HL-60 (cell line): ENCODE data around the gene CLIP4.

Source experiments
- DNase-seq, 2 experiments: peaks; one replicate each; pipeline ENCODE4 v3.0.0-alpha.2; 2010 to 2020; ENCODE audit warnings: low read depth in 1 of 2, low spot score in 1 of 2
- H3K27ac ChIP-seq: fragments of 250-450 bp; sonication (Bioruptor Pico); replicated peaks from 2 replicates; pipeline ENCODE4 v1.5.1; 2020; ENCODE audit warnings: mild to moderate bottlenecking, moderate library complexity
- H3K27me3 ChIP-seq: fragments of 250-450 bp; sonication (Bioruptor Pico); 2 replicates; pipeline ENCODE4 v1.5.1; 2021; ENCODE audit warnings: mild to moderate bottlenecking, moderate library complexity; ENCODE audit not compliant: insufficient read depth, poor library complexity, severe bottlenecking
- H3K4me3 ChIP-seq: replicated peaks from 2 replicates; pipeline ENCODE4 v1.5.1; 2011; ENCODE audit warnings: mild to moderate bottlenecking, control low read depth, low read length; ENCODE audit not compliant: insufficient read depth
- GABPA ChIP-seq: IDR thresholded peaks from 2 replicates; pipeline ENCODE4 v1.6.1; 2012; ENCODE audit warnings: low read depth
- POLR2AphosphoS5 ChIP-seq: IDR thresholded peaks from 2 replicates; pipeline ENCODE4 v1.6.1; 2012; ENCODE audit warnings: low read depth
- REST ChIP-seq: IDR thresholded peaks from 2 replicates; pipeline ENCODE4 v1.6.1; 2012; ENCODE audit warnings: low read depth; ENCODE audit not compliant: insufficient replicate concordance
- SPI1 ChIP-seq: IDR thresholded peaks from 2 replicates; pipeline ENCODE4 v1.6.1; 2012; ENCODE audit warnings: low read depth, mild to moderate bottlenecking, borderline replicate concordance
- TF ChIP-seq, protein P1 (sequence below): IDR thresholded peaks from one replicate; pipeline ENCODE4 v1.5.1; 2011; ENCODE audit warnings: low read length, control low read depth, inconsistent platforms; ENCODE audit not compliant: insufficient read depth

Gene CLIP4

GRCh38 chr2:29113027-29113686 lies 2.1 kb upstream of the CLIP4 start:
- DNase-seq: no peak
- Histone ChIP-seq H3K27ac (no peak overlapping the region), H3K27me3 (peaks cover 42% of the 10 kb centered on the region), H3K4me3 (no peak overlapping the region)
- no peak for TF ChIP-seq SPI1
- no peak for TF ChIP-seq POLR2AphosphoS5
- TF ChIP-seq REST: no peak
- TF ChIP-seq, protein P1, sequence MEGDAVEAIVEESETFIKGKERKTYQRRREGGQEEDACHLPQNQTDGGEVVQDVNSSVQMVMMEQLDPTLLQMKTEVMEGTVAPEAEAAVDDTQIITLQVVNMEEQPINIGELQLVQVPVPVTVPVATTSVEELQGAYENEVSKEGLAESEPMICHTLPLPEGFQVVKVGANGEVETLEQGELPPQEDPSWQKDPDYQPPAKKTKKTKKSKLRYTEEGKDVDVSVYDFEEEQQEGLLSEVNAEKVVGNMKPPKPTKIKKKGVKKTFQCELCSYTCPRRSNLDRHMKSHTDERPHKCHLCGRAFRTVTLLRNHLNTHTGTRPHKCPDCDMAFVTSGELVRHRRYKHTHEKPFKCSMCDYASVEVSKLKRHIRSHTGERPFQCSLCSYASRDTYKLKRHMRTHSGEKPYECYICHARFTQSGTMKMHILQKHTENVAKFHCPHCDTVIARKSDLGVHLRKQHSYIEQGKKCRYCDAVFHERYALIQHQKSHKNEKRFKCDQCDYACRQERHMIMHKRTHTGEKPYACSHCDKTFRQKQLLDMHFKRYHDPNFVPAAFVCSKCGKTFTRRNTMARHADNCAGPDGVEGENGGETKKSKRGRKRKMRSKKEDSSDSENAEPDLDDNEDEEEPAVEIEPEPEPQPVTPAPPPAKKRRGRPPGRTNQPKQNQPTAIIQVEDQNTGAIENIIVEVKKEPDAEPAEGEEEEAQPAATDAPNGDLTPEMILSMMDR: no peak
- TF ChIP-seq GABPA: no peak

GRCh38 chr2:29113891-29114321 lies 1.3 kb upstream of the CLIP4 start:
- H3K27me3 ChIP-seq: peaks cover 43% of the 10 kb centered on the region
- DNase-seq: peak in 1 of 2 experiments; percentile 23

GRCh38 chr2:29114586-29114945 lies 649 bp upstream of the CLIP4 start:
- peaks cover 44% of the 10 kb centered on the region for H3K27me3 ChIP-seq

More at GRCh38 chr2:29113891-29114321, 1.3 kb upstream of the CLIP4 start:
- no peak overlapping the region for H3K4me3 ChIP-seq
- no peak for TF ChIP-seq REST
- TF ChIP-seq POLR2AphosphoS5: no peak
- no peak for TF ChIP-seq GABPA
- TF ChIP-seq, protein P1: no peak
- TF ChIP-seq SPI1: no peak
- H3K27ac ChIP-seq: no peak overlapping the region

More at GRCh38 chr2:29114586-29114945, 649 bp upstream of the CLIP4 start:
- TF ChIP-seq, protein P1: no peak
- TF ChIP-seq POLR2AphosphoS5 (no peak), REST (no peak), GABPA (no peak), SPI1 (no peak)
- Histone ChIP-seq H3K4me3 (no peak overlapping the region), H3K27ac (no peak overlapping the region)
- DNase-seq: no peak
